Thyroid gland (tissue), 4 donors: ENCODE results near the gene TSFM.

Experiments
- CTCF ChIP-seq, 6 experiments: fragments of 200-600 bp in 3 of 6; fragments of 450-650 bp in 3 of 6; sonication (generic) in 3 of 6; IDR thresholded peaks; one replicate each; pipeline ENCODE4 v1.5.1; 2016 to 2019; ENCODE audit warnings: antibody characterized with exemption in 6 of 6, mild to moderate bottlenecking in 2 of 6, inconsistent platforms in 1 of 6, moderate library complexity in 1 of 6
- POLR2A ChIP-seq, 2 donors: fragments of 450-650 bp; IDR thresholded peaks; one replicate each; pipeline ENCODE4 v1.6.1; 2017; ENCODE audit warnings: antibody characterized with exemption in 2 of 2, mild to moderate bottlenecking in 2 of 2, moderate library complexity in 1 of 2

DNA sequence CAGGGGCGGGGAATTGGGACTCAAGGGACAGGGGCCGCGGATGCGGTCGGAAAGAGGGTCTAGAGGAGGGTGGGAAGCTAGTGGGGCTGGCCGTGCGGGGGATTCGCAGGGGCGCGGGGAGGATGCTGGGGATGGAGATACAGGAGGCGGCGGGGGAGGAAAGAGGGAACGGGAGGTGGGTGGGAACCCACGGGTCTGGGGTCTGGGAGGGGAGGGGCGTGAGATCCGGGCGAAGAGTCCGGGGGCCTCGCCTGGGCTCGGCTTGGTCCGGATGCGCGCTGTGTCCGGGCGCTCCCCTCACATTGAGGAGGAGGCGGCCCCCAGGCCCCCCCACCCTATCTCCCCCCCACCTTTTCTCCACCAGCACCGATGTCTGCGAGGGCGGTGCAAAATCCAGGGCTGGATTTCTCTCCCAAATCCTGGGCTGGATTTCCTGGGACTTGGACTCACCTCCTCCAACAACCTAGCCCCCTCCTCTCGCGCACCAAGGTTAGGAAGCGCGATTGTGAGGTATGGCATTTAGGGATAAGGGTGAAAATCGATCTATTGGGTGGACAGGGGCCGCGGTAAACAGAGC is 43.8 kb upstream of the TSFM start, which contains the start of gene AGAP2:
- TF ChIP-seq CTCF (IDR thresholded peaks at IDR 0.05) (no peak), POLR2A (IDR thresholded peaks at IDR 0.05) (no peak)
